T-helper 1 cell (primary cell): Measurements from ENCODE around the gene HCN1.
"Not testable (repeated sequence)": the region's sequence is repeated elsewhere in the genome, so short reads cannot be mapped to it uniquely, and the experiment has no call there.

Experiments
- DNase-seq, 5 donors: peaks; one replicate each; pipeline ENCODE4 v3.0.0-alpha.2; 2012 to 2020

The HCN1 gene

GRCh38 chr5:45617859-45618416, 78.2 kb downstream of the HCN1 start:
- DNase-seq = no peak

GRCh38 chr5:45609661-45610060, 86.5 kb downstream of the HCN1 start:
- no peak for DNase-seq

GRCh38 chr5:45604092-45604491, 92.1 kb downstream of the HCN1 start:
- DNase-seq = no peak

- no peak for DNase-seq
These were observed 94.8 kb downstream of the HCN1 start for GRCh38 chr5:45601424-45601823.

GRCh38 chr5:45596320-45596719, 99.9 kb downstream of the HCN1 start:
- DNase-seq = no peak

- DNase-seq = not testable (repeated sequence)
These were observed 110.2 kb downstream of the HCN1 start for GRCh38 chr5:45586001-45586400.

GRCh38 chr5:45578270-45578669, 117.9 kb downstream of the HCN1 start:
- no peak for DNase-seq

GRCh38 chr5:45568813-45569212, 127.4 kb downstream of the HCN1 start:
- DNase-seq = no peak

GRCh38 chr5:45542421-45542820, 153.8 kb downstream of the HCN1 start:
- no peak for DNase-seq

- no peak for DNase-seq
These were observed 162.5 kb downstream of the HCN1 start for GRCh38 chr5:45533663-45534062.

GRCh38 chr5:45532826-45533624, 163.2 kb downstream of the HCN1 start:
- no peak for DNase-seq

- no peak for DNase-seq
These were observed 175.1 kb downstream of the HCN1 start for GRCh38 chr5:45521067-45521466.

GRCh38 chr5:45512521-45512920, 183.7 kb downstream of the HCN1 start:
- no peak for DNase-seq

GRCh38 chr5:45509371-45509770, 186.8 kb downstream of the HCN1 start:
- DNase-seq = no peak

- DNase-seq = no peak
These were observed 188.0 kb downstream of the HCN1 start for GRCh38 chr5:45508135-45508534.

GRCh38 chr5:45507178-45507577, 189.0 kb downstream of the HCN1 start:
- DNase-seq = no peak

- DNase-seq = not testable (repeated sequence)
These were observed 197.2 kb downstream of the HCN1 start for GRCh38 chr5:45499006-45499405.

GRCh38 chr5:45491368-45491767, 204.8 kb downstream of the HCN1 start:
- no peak for DNase-seq

GRCh38 chr5:45484781-45485180, 211.4 kb downstream of the HCN1 start:
- DNase-seq = no peak

GRCh38 chr5:45454114-45454513, 242.1 kb downstream of the HCN1 start:
- DNase-seq = no peak

GRCh38 chr5:45444856-45445255, 251.3 kb downstream of the HCN1 start:
- not testable (repeated sequence) for DNase-seq

GRCh38 chr5:45440466-45440865, 255.7 kb downstream of the HCN1 start:
- no peak for DNase-seq

GRCh38 chr5:45437752-45438151, 258.4 kb downstream of the HCN1 start:
- DNase-seq = no peak

- DNase-seq = no peak
These were observed 278.7 kb downstream of the HCN1 start for GRCh38 chr5:45417285-45417998.
